ENCODE data around the gene LDLR.

DNA sequence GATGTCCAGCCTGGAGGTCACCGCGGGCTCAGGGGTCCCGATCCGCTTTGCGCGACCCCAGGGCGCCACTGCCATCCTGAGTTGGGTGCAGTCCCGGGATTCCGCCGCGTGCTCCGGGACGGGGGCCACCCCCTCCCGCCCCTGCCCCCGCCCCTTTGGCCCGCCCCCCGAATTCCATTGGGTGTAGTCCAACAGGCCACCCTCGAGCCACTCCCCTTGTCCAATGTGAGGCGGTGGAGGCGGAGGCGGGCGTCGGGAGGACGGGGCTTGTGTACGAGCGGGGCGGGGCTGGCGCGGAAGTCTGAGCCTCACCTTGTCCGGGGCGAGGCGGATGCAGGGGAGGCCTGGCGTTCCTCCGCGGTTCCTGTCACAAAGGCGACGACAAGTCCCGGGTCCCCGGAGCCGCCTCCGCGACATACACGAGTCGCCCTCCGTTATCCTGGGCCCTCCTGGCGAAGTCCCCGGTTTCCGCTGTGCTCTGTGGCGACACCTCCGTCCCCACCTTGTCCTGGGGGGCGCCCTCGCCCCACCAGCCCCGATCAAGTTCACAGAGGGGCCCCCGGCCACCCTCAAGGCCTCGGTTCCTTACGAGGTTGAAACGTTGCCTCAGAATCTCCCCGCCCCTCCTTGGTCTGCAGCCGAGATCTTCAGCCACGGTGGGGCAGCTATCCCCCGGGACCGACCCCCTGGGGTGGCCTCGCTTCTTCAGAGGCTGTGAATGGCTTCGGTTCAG, 1.2 kb downstream of the LDLR start:
- TF ChIP-seq CTCF (conservative IDR thresholded peaks at IDR 0.05; ENCODE audit: low read length) (0 out of 2 replicates have a peak, but pooled peaks have one; percentile 12), EZH2phosphoT487 (IDR thresholded peaks at IDR 0.05; ENCODE audit: borderline replicate concordance) (no peak)
